Measurements from ENCODE around the gene SPDEF.

DNA sequence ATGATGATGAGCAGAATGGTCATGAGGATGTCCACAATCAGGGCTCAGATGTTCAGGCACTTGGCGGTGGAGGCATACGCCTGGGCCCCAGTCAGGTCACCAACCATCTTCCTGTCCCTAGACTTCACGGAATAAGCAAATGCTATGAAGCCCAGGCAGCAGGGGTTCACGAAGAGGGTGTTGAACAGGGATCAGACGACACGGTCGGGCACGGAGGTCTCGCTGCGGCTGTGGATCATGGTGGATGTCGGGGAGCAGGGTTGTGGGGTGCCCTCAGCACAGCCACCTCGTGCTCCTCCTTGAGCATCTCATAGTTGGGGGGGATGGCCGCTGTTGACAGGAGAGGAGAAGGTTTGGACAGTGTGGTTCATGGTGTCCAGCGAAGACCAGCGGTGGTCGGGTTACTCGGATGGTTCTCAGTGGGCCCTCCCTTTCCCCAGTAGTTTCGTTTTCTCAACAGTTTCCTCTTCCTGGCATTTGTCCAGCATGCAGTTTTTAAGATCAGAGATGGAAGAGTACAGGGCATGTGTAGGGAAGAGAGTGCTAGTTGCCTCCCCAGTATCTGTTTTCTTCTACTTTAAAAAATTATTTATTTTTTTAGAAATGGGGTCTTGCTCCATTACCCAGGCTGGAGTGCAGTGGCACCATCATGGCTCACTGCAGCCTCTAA lies 20.3 kb upstream of the SPDEF start:
- TF ChIP-seq, protein P1, sequence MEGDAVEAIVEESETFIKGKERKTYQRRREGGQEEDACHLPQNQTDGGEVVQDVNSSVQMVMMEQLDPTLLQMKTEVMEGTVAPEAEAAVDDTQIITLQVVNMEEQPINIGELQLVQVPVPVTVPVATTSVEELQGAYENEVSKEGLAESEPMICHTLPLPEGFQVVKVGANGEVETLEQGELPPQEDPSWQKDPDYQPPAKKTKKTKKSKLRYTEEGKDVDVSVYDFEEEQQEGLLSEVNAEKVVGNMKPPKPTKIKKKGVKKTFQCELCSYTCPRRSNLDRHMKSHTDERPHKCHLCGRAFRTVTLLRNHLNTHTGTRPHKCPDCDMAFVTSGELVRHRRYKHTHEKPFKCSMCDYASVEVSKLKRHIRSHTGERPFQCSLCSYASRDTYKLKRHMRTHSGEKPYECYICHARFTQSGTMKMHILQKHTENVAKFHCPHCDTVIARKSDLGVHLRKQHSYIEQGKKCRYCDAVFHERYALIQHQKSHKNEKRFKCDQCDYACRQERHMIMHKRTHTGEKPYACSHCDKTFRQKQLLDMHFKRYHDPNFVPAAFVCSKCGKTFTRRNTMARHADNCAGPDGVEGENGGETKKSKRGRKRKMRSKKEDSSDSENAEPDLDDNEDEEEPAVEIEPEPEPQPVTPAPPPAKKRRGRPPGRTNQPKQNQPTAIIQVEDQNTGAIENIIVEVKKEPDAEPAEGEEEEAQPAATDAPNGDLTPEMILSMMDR (IDR thresholded peaks at IDR 0.05), result no peak
- TF ChIP-seq ZFX (IDR thresholded peaks at IDR 0.05; ENCODE audit: borderline replicate concordance), result no peak

All from 22Rv1 (cell line).